Mononuclear cell (primary cell): ENCODE results near the gene DOK7. TPM values are rescaled to one million over a fixed set of nuclear protein-coding genes. Genes with fewer than 3 reads are reported as not detected.

Source experiments
- H3K27me3 ChIP-seq: 2 replicates; pipeline ENCODE4 v1.6.0; 2011; ENCODE audit warnings: low read length, control low read depth; ENCODE audit not compliant: insufficient read depth
- H3K4me1 ChIP-seq: 2 replicates; pipeline ENCODE4 v1.5.1; 2011; ENCODE audit warnings: mild to moderate bottlenecking, low read length, control low read depth; ENCODE audit not compliant: insufficient read depth
- H3K4me3 ChIP-seq: 2 replicates; pipeline ENCODE4 v1.5.1; 2011; ENCODE audit warnings: mild to moderate bottlenecking, low read length, moderate library complexity
- H3K9me3 ChIP-seq: 2 replicates; pipeline ENCODE4 v1.5.1; 2011; ENCODE audit warnings: low read depth, mild to moderate bottlenecking, control low read depth, low read length
- total RNA-seq: library from RNA; depleted of rRNA; stranded (reverse); fragments of >200 nt; gene quantifications from one replicate; pipeline ENCODE4 v1.2.3, GENCODE V29; 2012

DOK7 gene
- total RNA-seq, 1 donor = 0.63 TPM

- no peaks in the 10 kb centered on the region for H3K4me1 ChIP-seq
- H3K4me3 ChIP-seq = no peak overlapping the region
- H3K9me3 ChIP-seq = no peaks in the 10 kb centered on the region
- no peaks in the 10 kb centered on the region for H3K27me3 ChIP-seq
Observed at GRCh38 chr4:3516061-3516835, 53.1 kb downstream of the DOK7 start.

- H3K9me3 ChIP-seq = no peaks in the 10 kb centered on the region
- no peaks in the 10 kb centered on the region for H3K4me1 ChIP-seq
- H3K4me3 ChIP-seq = no peak overlapping the region
- no peaks in the 10 kb centered on the region for H3K27me3 ChIP-seq
Observed at GRCh38 chr4:3516836-3517730, 54.0 kb downstream of the DOK7 start.

- Histone ChIP-seq H3K9me3 (no peaks in the 10 kb centered on the region), H3K27me3 (no peaks in the 10 kb centered on the region), H3K4me1 (no peaks in the 10 kb centered on the region), H3K4me3 (no peak overlapping the region)
Observed at GRCh38 chr4:3517731-3518510, 54.8 kb downstream of the DOK7 start.

- Histone ChIP-seq H3K27me3 (no peaks in the 10 kb centered on the region), H3K4me3 (no peak overlapping the region), H3K4me1 (no peaks in the 10 kb centered on the region), H3K9me3 (no peaks in the 10 kb centered on the region)
Observed at GRCh38 chr4:3518511-3518880, 55.4 kb downstream of the DOK7 start.

- H3K27me3 ChIP-seq = no peaks in the 10 kb centered on the region
- H3K4me1 ChIP-seq = no peaks in the 10 kb centered on the region
- H3K9me3 ChIP-seq = no peaks in the 10 kb centered on the region
- no peak overlapping the region for H3K4me3 ChIP-seq
Observed at GRCh38 chr4:3518941-3519340, 55.8 kb downstream of the DOK7 start.

- H3K4me1 ChIP-seq = no peaks in the 10 kb centered on the region
- H3K27me3 ChIP-seq = no peaks in the 10 kb centered on the region
- no peak overlapping the region for H3K4me3 ChIP-seq
- no peaks in the 10 kb centered on the region for H3K9me3 ChIP-seq
Observed at GRCh38 chr4:3519468-3520264, 56.6 kb downstream of the DOK7 start.

GRCh38 chr4:3520276-3520675, 57.2 kb downstream of the DOK7 start:
- Histone ChIP-seq H3K9me3 (no peaks in the 10 kb centered on the region), H3K27me3 (no peaks in the 10 kb centered on the region), H3K4me1 (no peaks in the 10 kb centered on the region), H3K4me3 (no peak overlapping the region)

- Histone ChIP-seq H3K4me1 (no peaks in the 10 kb centered on the region), H3K27me3 (no peaks in the 10 kb centered on the region), H3K4me3 (no peak overlapping the region)
Observed at GRCh38 chr4:3520796-3521600, 57.9 kb downstream of the DOK7 start.

GRCh38 chr4:3521621-3522325, 58.7 kb downstream of the DOK7 start:
- H3K4me3 ChIP-seq = no peak overlapping the region
- no peaks in the 10 kb centered on the region for H3K27me3 ChIP-seq
- H3K9me3 ChIP-seq = no peaks in the 10 kb centered on the region
- no peaks in the 10 kb centered on the region for H3K4me1 ChIP-seq

More at GRCh38 chr4:3520796-3521600, 57.9 kb downstream of the DOK7 start:
- H3K9me3 ChIP-seq = no peaks in the 10 kb centered on the region

- H3K27me3 ChIP-seq = no peaks in the 10 kb centered on the region
- H3K4me3 ChIP-seq = no peak overlapping the region
- H3K9me3 ChIP-seq = no peaks in the 10 kb centered on the region
- H3K4me1 ChIP-seq = no peaks in the 10 kb centered on the region
Observed at GRCh38 chr4:3522326-3522640, 59.2 kb downstream of the DOK7 start.

- no peak overlapping the region for H3K4me3 ChIP-seq
- no peaks in the 10 kb centered on the region for H3K27me3 ChIP-seq
- no peaks in the 10 kb centered on the region for H3K4me1 ChIP-seq
- H3K9me3 ChIP-seq = no peaks in the 10 kb centered on the region
Observed at GRCh38 chr4:3522651-3523050, 59.5 kb downstream of the DOK7 start.

- H3K9me3 ChIP-seq = no peaks in the 10 kb centered on the region
- H3K27me3 ChIP-seq = no peaks in the 10 kb centered on the region
- H3K4me3 ChIP-seq = no peak overlapping the region
- peaks cover 2% of the 10 kb centered on the region for H3K4me1 ChIP-seq
Observed at GRCh38 chr4:3523146-3523627, 60.1 kb downstream of the DOK7 start.

GRCh38 chr4:3523628-3524221, 60.6 kb downstream of the DOK7 start:
- Histone ChIP-seq H3K9me3 (no peaks in the 10 kb centered on the region), H3K27me3 (no peaks in the 10 kb centered on the region), H3K4me1 (peaks cover 7% of the 10 kb centered on the region), H3K4me3 (no peak overlapping the region)
